PFSK-1 (cell line): Measurements from ENCODE around the gene HES5.

ENCODE experiments used
- FOXP2 ChIP-seq: optimal IDR thresholded peaks from 2 replicates; pipeline ENCODE3; 2011; ENCODE audit warnings: borderline replicate concordance, control low read depth, inconsistent platforms; ENCODE audit not compliant: insufficient read depth; ENCODE audit errors: extremely low read length, extremely low read depth
- POLR2AphosphoS5 ChIP-seq: IDR thresholded peaks from 2 replicates; pipeline ENCODE4 v1.6.1; 2012; ENCODE audit warnings: low read depth, mild to moderate bottlenecking, control low read depth, low read length, moderate library complexity
- REST ChIP-seq, 2 experiments: IDR thresholded peaks; 2 replicates each; pipeline versions ENCODE4 v1.6.1 to v1.8.0; 2011 to 2012; ENCODE audit warnings: low read depth in 2 of 2, low read length in 2 of 2, control low read depth in 1 of 2, inconsistent platforms in 1 of 2, mild to moderate bottlenecking in 1 of 2, moderate library complexity in 1 of 2; ENCODE audit not compliant: insufficient read depth in 1 of 2
- SIN3A ChIP-seq: IDR thresholded peaks from 2 replicates; pipeline ENCODE4 v1.6.1; 2012; ENCODE audit warnings: mild to moderate bottlenecking, low read length, moderate library complexity, borderline replicate concordance; ENCODE audit not compliant: insufficient read depth
- TAF1 ChIP-seq: IDR thresholded peaks from 2 replicates; pipeline ENCODE4 v1.6.1; 2012; ENCODE audit warnings: low read length, control low read depth, borderline replicate concordance; ENCODE audit not compliant: insufficient read depth

The HES5 gene

GRCh38 chr1:2573250-2573920, 43.3 kb upstream of the HES5 start:
- TF ChIP-seq FOXP2 (no peak), SIN3A (no peak), REST (IDR thresholded peaks at IDR 0.05; ENCODE audit: insufficient read depth in 1 of 2, low read depth in 2 of 2, low read length in 2 of 2) (no peak), TAF1 (no peak), POLR2AphosphoS5 (no peak)

- TF ChIP-seq FOXP2 (no peak), POLR2AphosphoS5 (no peak), SIN3A (no peak), REST (IDR thresholded peaks at IDR 0.05; ENCODE audit: insufficient read depth in 1 of 2, low read depth in 2 of 2, low read length in 2 of 2) (no peak), TAF1 (no peak)
Measured at GRCh38 chr1:2571348-2571747, 41.3 kb upstream of the HES5 start.

GRCh38 chr1:2570332-2570731, 40.3 kb upstream of the HES5 start:
- TF ChIP-seq REST (IDR thresholded peaks at IDR 0.05; ENCODE audit: insufficient read depth in 1 of 2, low read depth in 2 of 2, low read length in 2 of 2) (no peak), FOXP2 (no peak), TAF1 (no peak), POLR2AphosphoS5 (no peak), SIN3A (no peak)

- TF ChIP-seq TAF1 (no peak), REST (IDR thresholded peaks at IDR 0.05; ENCODE audit: insufficient read depth in 1 of 2, low read depth in 2 of 2, low read length in 2 of 2) (no peak), FOXP2 (no peak), POLR2AphosphoS5 (no peak), SIN3A (no peak)
Measured at GRCh38 chr1:2569060-2569459, 39.0 kb upstream of the HES5 start.
